ENCODE data around the gene DAD1.

- no peak for TF ChIP-seq CTCF (conservative IDR thresholded peaks at IDR 0.05)
- no peak for TF ChIP-seq EZH2 (IDR thresholded peaks at IDR 0.05; ENCODE audit: low read depth)
Measured at GRCh38 chr14:22534547-22534946, 54.5 kb downstream of the DAD1 start.
